NCI-H2227 treated with DMSO at 0.1 percent for 48 hours (cell line): ENCODE data around the gene UPF3A.
"Not testable (repeated sequence)": the region's sequence is repeated elsewhere in the genome, so short reads cannot be mapped to it uniquely, and the experiment has no call there.

ENCODE experiments used
- DNase-seq: peaks from one replicate; lab custom pipeline; 2025; lab: John Stamatoyannopoulos, UW

UPF3A gene

DNA sequence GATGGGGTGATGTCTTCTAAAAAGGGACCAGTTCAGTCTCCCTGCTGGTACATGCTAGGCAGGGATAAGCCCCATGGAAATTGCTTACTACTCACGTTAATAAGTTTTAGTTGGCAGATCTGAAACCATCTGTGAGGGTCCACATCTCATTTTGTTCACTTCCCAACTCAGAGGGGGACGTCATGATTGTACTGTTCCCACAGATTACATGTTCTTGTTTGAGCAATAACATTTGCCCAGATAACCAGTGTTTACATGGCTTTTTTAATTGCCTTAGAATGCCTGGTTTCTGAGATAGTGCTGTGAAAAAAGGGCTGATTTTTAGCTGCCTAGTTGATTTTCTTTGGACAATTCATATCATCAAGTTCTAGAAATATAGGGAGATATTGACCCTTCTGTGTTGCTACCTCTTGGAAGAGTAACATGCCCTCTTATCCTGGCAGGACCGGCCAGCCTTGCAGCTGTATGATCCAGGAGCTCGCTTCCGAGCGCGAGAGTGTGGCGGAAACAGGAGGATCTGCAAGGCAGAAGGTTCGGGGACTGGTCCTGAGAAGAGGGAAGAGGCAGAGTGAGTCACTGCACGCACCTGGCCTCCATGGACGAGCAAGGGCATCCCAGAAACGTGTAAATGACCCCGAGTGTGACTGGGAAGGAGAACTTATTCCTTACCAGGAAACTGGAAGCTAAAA lies 23.1 kb downstream of the UPF3A start:
- DNase-seq = no peak

DNA sequence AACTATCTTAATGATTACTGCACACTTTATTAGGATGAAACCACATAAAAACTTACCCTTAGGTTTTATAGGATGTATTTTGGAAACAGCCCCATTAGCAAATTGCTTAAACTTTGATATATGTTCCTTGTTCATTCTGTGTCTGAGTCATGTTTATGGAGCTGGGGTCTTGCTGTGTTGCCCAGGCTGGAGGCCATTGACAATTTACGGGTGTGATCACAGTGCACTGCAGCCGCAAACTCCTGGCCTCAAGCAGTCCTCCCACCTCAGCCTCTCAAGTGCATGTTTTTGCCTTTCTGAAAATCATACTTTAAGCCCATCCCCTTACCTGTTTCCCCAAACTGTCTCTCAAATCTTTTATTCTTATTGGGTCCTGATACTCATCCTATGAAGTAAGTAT lies 27.7 kb downstream of the UPF3A start:
- no peak for DNase-seq

GRCh38 chr13:114309806-114310410 lies 28.5 kb downstream of the UPF3A start:
- DNase-seq = no peak

DNA sequence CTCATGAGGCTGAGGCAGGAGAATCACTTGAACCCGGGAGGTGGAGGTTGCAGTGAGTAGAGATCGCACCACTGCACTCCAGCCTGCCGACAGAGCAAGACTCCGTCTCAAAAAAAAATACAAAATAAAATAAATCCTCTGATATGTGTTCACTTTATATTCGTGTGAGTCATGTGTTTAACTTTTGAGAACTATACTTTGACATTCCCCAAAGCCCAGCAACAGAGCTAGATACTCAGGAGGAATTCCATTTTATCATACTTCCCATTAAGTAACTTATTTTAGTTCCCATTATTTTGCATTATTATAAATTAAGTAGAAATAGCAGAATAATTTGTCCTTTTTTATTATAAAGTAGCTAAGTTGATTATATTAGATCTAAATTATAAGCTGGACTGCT lies 29.6 kb downstream of the UPF3A start:
- no peak for DNase-seq

- DNase-seq = no peak
Observed at GRCh38 chr13:114311387-114311786, 30.0 kb downstream of the UPF3A start.

DNA sequence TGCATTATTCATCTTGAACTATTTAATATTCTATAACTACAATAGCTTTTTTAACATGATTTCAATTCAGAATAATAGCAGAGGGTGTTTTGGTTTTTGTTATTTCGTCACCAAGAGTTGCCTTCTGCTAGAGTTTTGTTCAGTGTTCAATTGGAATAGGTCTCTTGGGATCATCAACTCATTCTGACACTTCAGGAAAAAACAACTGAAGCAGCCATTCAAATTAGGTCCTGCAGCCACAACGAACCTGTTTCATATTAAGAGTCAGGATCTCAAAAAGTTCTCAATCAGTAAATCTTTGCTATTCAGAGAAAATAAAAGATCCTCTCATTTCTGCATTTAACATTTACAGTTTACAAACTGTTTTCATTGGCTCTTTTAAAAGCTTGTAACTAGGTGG lies 30.5 kb downstream of the UPF3A start:
- no peak for DNase-seq

DNA sequence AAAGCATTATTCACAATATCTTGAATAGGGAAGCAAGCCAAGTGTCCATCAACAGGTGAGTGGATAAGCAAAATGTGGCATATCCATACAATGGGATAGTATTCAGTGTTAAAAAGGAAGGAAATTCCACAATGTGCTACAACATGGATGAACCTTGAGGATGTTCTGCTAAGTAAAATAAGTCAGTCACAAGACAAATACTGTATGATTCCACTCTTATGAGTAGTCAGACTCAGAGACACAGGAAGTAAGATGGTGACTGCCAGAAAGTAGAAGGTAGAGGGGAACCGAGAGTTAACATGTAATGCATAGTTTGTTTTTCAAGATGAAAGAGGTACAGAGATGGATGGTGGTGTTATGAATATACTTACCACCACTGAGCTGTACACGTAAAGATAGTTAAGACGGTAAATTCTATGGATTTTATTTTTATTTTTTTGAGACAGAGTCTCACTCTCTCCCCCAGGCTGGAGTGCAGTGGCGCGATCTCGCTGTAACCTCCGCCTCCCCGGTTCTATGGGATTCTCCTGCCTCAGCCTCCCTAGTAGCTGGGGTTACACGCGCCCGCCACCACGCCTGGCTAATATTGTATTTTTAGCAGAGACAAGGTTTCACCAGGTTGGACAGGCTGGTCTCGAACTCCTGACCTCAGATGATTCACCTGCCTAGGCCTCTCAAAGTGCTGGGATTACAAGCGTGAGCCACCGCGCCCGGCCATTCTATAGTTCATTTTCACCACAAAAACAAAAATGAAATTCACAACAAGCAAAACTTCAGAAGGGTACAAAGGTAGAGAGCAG lies 31.9 kb downstream of the UPF3A start:
- DNase-seq = no peak

DNA sequence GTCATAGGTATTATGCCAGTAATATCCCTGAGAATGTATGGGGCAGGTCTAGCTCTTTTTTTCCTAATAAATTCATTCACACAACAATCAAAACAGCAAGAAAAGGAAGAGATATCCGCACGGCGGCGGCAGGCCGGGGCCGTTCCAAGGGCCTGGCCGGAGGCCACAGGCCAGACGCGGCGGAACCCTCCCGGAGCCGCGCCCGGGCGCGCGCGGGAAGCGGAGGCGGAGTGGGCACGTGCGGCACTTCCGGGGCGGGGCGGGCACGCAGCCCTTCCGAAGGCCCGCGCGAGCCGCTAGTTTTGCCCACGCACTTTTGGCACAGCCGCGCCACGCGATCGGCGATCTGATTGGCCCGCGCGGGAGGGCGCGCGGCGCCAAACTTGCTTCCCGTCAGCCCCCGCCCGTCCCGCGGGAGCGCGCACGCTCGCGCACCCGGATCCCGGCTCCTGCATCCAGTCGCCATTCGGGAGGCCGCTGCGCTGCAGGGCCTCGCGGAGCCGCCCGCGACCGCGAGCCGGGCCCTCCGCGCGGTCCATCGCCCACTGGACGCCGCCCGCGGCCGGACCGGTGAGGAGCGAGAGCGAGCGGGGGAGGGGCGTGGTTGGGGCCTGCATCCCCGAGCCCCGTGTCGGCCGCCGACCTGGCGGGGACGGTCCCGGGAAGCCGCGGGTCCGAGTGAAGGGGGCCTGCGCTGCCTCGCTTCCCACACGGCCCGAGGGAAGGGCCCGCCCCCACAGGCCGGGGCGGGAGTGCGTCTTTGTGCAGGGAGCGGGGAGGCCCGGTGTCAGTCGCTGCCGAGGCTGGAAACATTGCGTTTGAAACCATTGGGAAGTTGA lies 32.9 kb downstream of the UPF3A start, which contains the start of gene CHAMP1:
Gene CHAMP1 (plus strand): TSS at position 430 of the 839 bp plus-strand sequence. CDS start 9,340 bp downstream, outside the sequence.
- peak; percentile 87 for DNase-seq

DNA sequence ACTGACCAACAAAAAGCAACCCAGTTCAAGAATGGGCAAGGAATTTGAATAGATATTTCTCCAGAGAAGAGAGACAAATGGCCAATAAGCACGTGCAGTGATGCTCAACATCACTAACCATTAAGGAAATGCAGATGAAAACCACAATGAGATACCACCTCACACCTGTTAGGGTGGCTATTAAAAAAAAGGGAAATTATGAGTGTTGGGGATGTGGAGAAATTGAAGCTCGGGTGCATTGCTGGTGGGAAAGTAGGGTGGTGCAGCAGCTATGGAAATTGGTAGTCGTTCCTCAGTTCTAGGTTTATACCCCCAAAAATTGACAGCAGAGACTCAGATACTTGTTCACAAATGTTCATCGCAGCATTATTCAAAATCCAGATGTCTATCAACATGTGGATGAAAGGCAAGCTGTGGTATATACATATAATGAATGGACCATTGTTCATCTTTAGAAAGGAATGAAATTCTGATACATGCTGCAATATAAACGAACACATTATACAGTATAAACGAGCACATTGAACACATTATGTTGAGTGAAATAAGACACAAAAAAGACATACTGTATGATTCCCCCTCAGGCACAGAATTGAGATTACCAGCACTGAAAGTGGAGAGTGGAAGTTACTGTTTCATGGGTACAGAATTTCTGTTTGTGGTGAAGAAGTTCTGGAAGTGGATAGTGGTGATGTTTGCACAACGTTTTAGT lies 33.8 kb downstream of the UPF3A start:
- DNase-seq = no peak

GRCh38 chr13:114318624-114319023 lies 37.2 kb downstream of the UPF3A start:
- DNase-seq = no peak

DNA sequence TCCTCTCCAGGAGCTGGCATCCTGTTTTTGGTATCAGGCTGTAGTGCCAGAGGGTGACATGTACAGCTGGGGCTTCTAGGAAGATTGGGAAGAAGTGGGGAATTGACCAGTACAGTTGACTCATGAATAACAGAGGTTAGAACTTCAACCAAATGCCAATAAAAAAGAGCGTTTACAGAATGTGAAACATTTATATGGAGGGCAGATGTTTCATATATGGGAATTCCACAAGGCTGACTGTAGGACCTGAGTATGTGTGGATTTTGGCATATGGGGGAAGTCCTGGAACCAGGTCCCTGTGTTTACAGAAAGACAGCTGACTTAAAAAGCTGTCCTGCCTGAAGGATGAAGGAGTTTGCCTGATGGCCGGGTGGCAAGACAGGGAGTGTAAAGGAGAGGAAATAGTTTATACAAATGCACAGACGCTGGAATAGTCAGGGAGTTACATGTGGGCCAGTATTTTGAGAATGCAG lies 38.1 kb downstream of the UPF3A start:
- DNase-seq = no peak

DNA sequence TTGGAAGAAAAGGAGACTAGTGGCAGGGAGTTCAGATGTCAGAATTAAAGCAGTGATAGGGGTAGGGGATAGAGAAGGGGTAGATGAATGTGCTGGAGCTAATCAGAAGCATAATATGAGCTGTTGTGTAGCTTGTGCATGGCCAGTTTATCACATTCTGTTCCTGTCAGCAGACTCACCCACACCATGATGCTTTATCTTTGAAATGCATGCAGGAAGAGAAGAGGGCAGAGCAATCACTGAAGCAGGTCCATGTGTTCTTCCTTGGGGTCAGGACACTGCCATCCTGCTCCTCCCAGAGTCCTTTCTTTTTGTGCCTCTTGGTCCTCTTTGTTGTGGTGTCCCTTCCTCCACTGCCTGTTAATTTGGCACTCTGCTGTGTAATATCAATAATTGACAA lies 38.7 kb downstream of the UPF3A start:
- no peak for DNase-seq

DNA sequence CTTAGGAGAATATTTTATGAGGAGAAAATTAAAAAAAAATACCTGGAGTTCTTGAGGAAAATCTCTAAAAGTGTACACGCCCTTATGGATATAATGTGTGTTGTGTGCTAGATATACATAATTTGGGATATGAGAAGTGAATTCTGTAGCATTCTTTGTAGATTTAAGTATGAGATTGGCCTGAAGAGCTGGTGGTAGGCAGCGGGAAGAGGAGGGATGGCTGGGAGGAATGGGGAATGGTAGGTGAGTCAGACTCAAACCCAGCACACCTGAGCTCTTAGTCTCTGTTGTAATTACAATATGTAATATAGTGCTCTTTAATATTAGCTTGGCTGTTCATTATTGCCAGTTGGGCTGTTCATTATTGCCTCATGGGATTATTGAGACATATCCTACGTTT lies 39.9 kb downstream of the UPF3A start:
- DNase-seq = no peak

- no peak for DNase-seq
Observed at GRCh38 chr13:114323349-114323748, 41.9 kb downstream of the UPF3A start.

GRCh38 chr13:114324334-114324733 lies 42.9 kb downstream of the UPF3A start:
- no peak for DNase-seq

DNA sequence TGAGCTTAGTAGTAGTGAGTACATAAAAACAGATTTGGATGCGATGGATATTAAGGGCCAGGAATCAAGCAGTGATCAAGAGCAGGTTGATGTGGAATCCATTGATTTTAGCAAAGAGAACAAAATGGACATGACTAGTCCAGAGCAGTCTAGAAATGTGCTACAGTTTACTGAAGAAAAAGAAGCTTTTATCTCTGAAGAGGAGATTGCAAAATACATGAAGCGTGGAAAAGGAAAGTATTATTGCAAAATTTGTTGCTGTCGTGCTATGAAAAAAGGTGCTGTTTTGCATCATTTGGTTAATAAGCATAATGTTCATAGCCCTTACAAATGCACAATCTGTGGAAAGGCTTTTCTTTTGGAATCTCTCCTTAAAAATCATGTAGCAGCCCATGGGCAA lies 44.3 kb downstream of the UPF3A start:
- no peak for DNase-seq

- no peak for DNase-seq
Observed at GRCh38 chr13:114328034-114328433, 46.6 kb downstream of the UPF3A start.

GRCh38 chr13:114328595-114328994 lies 47.2 kb downstream of the UPF3A start:
- DNase-seq = no peak

- DNase-seq = no peak
Observed at GRCh38 chr13:114330086-114330485, 48.7 kb downstream of the UPF3A start.

- not testable (repeated sequence) for DNase-seq
Observed at GRCh38 chr13:114333881-114334280, 52.5 kb downstream of the UPF3A start.

GRCh38 chr13:114334305-114335053 lies 53.1 kb downstream of the UPF3A start:
- DNase-seq = no peak
